CD4-positive, alpha-beta T cell treated with Interleukin-2 at 100 ng/mL for 4 hours (primary cell): ENCODE results near the gene MTG1.
"Not testable (repeated sequence)": the region's sequence is repeated elsewhere in the genome, so short reads cannot be mapped to it uniquely, and the experiment has no call there.

Experiments used
- DNase-seq: peaks from one replicate; pipeline ENCODE4 v3.0.0-alpha.2; 2020; ENCODE audit warnings: low spot score

The MTG1 gene

GRCh38 chr10:133424102-133424501, 30.1 kb downstream of the MTG1 start:
- not testable (repeated sequence) for DNase-seq

GRCh38 chr10:133424601-133425000, 30.6 kb downstream of the MTG1 start, which contains the start of gene SPRN:
SPRN (minus strand) TSS chr10:133424625; CDS start chr10:133423681, 944 bp downstream.
- not testable (repeated sequence) for DNase-seq

GRCh38 chr10:133429571-133429970, 35.6 kb downstream of the MTG1 start:
- not testable (repeated sequence) for DNase-seq

GRCh38 chr10:133431888-133432613, 38.1 kb downstream of the MTG1 start:
- not testable (repeated sequence) for DNase-seq

GRCh38 chr10:133432789-133433188, 38.8 kb downstream of the MTG1 start:
- DNase-seq = not testable (repeated sequence)

GRCh38 chr10:133438711-133439273, 44.8 kb downstream of the MTG1 start:
- DNase-seq = peak; percentile 55

- DNase-seq = no peak
Measured at GRCh38 chr10:133439517-133440461, 45.8 kb downstream of the MTG1 start.

GRCh38 chr10:133440633-133441285, 46.8 kb downstream of the MTG1 start:
- no peak for DNase-seq

GRCh38 chr10:133441356-133441755, 47.4 kb downstream of the MTG1 start:
- not testable (repeated sequence) for DNase-seq

GRCh38 chr10:133441780-133442179, 47.8 kb downstream of the MTG1 start:
- DNase-seq = no peak

- DNase-seq = peak; percentile 40
Measured at GRCh38 chr10:133442191-133442966, 48.4 kb downstream of the MTG1 start.

- DNase-seq = no peak
Measured at GRCh38 chr10:133442967-133443924, 49.3 kb downstream of the MTG1 start.

GRCh38 chr10:133444342-133445267, 50.6 kb downstream of the MTG1 start:
- DNase-seq = no peak

GRCh38 chr10:133445268-133445732, 51.3 kb downstream of the MTG1 start:
- DNase-seq = no peak

- DNase-seq = no peak
Measured at GRCh38 chr10:133445751-133446708, 52.1 kb downstream of the MTG1 start.

GRCh38 chr10:133446979-133447378, 53.0 kb downstream of the MTG1 start:
- no peak for DNase-seq

GRCh38 chr10:133448120-133448519, 54.2 kb downstream of the MTG1 start:
- no peak for DNase-seq

GRCh38 chr10:133451346-133451745, 57.4 kb downstream of the MTG1 start:
- DNase-seq = no peak
